SH-SY5Y (cell line): ENCODE data around the gene CYP27C1.

ENCODE experiments used
- GATA2 ChIP-seq: IDR thresholded peaks from 2 replicates; pipeline ENCODE4 v1.6.1; 2011; ENCODE audit warnings: mild to moderate bottlenecking, low read depth, low read length
- GATA3 ChIP-seq: IDR thresholded peaks from 2 replicates; pipeline ENCODE4 v1.6.1; 2011; ENCODE audit warnings: low read depth, mild to moderate bottlenecking, low read length, moderate library complexity

CYP27C1 gene, protein sequence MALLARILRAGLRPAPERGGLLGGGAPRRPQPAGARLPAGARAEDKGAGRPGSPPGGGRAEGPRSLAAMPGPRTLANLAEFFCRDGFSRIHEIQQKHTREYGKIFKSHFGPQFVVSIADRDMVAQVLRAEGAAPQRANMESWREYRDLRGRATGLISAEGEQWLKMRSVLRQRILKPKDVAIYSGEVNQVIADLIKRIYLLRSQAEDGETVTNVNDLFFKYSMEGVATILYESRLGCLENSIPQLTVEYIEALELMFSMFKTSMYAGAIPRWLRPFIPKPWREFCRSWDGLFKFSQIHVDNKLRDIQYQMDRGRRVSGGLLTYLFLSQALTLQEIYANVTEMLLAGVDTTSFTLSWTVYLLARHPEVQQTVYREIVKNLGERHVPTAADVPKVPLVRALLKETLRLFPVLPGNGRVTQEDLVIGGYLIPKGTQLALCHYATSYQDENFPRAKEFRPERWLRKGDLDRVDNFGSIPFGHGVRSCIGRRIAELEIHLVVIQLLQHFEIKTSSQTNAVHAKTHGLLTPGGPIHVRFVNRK

DNA sequence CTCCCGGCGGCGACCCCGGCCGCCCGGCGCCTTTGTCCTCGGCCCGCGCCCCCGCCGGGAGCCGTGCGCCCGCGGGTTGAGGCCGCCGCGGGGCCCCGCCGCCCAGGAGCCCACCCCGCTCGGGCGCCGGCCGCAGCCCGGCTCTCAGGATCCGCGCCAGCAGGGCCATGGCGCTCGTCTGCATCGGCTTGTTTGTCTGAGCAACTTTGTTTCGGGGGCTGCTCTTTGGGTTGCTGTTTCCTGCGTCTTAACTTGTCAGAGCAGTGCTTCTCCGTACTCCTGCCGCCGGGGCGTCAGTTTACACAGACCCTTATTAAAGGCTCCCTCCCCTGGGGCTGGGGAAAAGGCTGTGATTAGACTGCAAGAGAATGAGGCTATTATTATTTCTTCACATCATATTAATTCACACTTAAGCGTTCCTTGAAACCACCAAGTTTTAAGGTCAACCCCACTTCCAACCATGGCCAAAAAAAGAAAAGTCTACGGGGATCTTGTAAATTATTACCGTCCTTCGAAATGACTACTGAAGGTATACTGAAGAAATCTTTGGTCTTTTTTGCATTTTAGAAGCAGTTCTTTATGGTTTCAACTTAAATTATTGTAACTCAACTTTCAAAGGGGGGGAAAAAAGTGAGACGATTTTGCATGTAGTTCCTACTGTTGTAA is at the start of gene CYP27C1:
CYP27C1 (minus strand) TSS at position 198 of the 666 bp plus-strand sequence; CDS start at position 169, 29 bp downstream.
- no peak for TF ChIP-seq GATA2
- no peak for TF ChIP-seq GATA3

GRCh38 chr2:127261804-127262406 is 41.8 kb upstream of the CYP27C1 start:
- no peak for TF ChIP-seq GATA2
- no peak for TF ChIP-seq GATA3

- TF ChIP-seq GATA2 (no peak), GATA3 (no peak)
Observed at GRCh38 chr2:127259355-127259754, 39.3 kb upstream of the CYP27C1 start.

DNA sequence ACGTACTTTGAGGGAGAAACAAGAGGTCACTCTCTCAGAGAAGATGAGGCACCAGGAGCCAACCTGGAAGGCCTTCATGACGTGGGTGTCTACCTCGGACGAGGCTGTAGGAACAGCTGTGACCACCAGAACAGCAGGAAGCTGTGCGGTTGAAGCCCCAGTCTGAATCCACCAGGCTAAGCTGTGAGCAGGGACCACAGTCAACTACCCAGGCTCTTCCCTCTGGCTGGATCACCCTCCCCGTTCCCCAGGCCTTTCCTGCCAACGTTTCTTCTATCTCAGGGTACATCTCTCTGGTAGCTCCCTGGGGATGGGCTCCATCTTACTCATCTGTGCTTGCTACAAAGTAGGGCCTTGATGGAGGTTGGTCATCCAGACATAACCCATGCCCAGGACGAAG is 36.8 kb upstream of the CYP27C1 start:
- TF ChIP-seq GATA2 (no peak), GATA3 (no peak)

DNA sequence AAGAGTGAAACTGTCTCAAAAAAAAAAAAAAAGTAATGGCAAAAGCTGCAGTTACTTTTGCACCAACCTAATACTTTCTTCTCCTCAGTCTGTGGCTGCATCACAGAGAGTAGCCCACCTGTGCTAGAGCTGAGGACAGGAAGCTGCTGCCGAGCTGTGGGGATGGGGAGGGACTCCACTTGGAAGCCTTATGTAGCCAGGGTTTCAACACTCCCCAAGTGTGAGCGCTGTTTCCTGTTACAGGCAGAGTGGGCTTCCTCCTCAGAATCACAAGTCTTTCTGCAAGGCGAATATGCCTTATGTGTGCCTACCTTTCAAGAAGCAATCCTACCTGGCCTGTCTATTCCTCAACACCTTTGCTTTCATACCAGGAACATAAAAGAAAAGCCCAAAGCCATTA is 36.3 kb upstream of the CYP27C1 start:
- TF ChIP-seq GATA3 (no peak), GATA2 (no peak)

DNA sequence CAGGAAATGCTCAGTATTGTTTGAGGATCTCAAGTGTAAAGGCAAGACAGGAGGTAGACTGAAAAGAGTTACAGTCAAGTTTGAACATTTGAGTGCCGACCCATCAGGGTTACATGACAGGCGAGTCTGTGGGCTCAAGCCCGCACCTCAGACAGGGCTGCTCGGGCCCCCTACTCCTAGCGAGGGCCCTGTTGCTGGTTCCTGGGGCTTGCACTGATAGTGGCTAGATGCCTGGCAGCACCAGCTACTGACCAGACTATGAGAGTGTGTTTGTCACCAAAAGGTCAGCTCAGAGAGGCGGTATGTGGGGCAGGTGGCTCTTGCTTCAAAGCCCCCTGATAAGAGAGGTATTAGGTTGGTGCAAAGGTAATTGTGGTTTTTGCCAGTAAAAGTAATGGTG is 35.6 kb upstream of the CYP27C1 start:
- no peak for TF ChIP-seq GATA2
- TF ChIP-seq GATA3, result no peak

DNA sequence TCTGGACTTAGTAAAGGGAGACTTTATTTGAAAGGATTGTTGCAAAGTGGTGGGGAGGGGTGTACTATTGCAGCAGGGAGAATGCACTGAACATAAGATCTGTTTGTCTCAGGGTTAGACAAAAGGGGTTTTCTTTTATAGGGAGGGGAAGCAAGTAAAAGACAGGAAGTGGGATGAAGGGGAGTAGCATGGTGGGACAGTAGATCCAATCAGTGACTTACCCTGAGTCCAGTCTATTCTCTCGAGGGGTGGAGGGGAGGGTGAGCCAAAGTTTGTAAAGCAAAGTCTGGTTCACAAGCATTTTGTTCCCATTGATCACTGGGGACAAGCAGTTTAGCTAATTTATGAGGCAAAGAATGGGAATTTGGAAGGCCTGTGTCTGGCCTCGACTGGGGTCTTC is 35.0 kb upstream of the CYP27C1 start:
- TF ChIP-seq GATA3, result no peak

DNA sequence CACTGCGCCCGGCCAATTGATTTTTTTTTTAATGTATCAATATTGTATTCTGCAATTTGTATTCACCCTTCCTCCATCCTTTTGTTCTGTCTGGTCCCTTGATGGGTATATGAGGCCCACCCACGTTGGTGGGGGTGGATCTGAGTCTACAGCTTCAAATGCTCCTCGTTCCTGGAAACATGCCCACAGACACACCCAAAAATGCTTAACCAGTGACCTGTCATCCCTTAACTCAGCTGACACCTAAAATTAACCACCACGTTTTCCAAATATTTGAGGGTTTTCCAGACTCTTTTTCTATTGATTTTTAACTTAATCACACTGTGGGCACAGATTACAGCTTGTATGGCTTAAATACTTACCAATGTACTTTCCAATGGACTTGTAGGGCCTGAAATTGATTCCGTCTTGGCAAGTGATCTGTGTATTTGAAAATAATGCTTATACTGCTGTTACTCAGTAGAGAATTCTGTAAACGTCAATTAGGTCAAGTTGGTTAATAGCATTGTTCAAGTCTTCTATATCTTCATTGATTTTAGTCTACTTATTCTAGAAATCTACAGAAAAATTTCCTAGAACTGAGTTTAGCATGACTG is 34.4 kb upstream of the CYP27C1 start:
- TF ChIP-seq GATA2 (no peak), GATA3 (no peak)

DNA sequence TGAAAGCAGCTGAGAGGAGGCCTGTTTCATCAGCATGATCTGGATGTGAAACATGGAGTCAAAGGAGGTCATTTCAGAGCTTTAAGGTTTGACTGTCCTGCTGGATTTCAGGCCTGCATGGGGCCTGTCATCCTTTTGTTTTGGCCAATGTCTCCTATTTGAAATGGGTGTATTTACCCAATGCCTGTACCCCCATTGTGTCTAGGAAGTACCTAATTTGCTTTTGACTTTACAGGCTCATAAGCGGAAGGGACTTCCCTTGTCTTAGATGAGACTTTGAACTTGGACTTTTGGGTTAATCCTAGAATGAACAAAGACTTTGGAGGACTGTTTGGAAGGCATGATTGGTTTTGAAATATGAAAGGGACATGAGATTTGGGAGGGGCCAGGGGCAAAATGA is 19.3 kb upstream of the CYP27C1 start:
- TF ChIP-seq GATA3, result no peak
- TF ChIP-seq GATA2, result no peak

DNA sequence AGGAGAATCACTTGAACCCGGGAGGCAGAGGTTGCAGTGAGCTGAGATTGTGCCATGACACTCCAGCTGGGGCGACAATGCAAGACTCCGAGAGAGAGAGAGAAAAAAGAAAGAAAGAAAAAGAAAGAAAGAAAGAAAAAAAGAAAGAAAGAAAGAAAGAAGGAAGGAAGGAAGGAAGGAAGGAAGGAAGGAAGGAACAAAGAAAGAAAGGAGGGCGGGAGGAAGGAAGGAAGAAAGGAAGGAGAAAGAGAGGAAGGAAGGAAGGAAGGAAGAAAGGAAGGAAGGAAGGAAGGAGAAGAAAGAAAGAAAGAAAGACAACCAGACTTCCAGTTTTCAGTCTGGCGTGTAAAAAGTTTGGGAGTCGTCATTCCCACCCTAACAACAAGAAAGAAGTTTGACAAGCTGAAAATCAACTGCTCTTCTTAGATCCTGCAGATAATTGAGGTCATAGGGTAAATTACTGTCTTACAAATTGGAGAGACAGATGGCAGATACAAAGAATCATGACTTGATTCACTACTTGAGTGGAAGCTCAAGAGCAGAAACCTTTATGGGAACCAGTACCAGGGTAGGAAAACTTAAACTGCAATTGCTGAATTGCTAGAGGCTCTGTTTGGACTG is 15.1 kb upstream of the CYP27C1 start:
- TF ChIP-seq GATA3, result no peak

- TF ChIP-seq GATA3, result no peak
- TF ChIP-seq GATA2, result no peak
Observed at GRCh38 chr2:127233710-127234109, 13.6 kb upstream of the CYP27C1 start.

GRCh38 chr2:127231130-127231865 is 11.2 kb upstream of the CYP27C1 start:
- TF ChIP-seq GATA2 (no peak), GATA3 (no peak)

GRCh38 chr2:127229555-127229954 is 9.5 kb upstream of the CYP27C1 start:
- TF ChIP-seq GATA2, result no peak
- no peak for TF ChIP-seq GATA3
